Measurements from ENCODE around the gene SPRYD4.

Gene SPRYD4

GRCh38 chr12:56521590-56522371 lies 53.4 kb downstream of the SPRYD4 start, which contains the start of gene RBMS2:
RBMS2 (plus strand) TSS chr12:56521820; CDS start chr12:56522024, 204 bp downstream.
- DNase-seq: peak; percentile 9

- DNase-seq: no peak
These were observed 54.2 kb downstream of the SPRYD4 start for GRCh38 chr12:56522411-56523193.

DNA sequence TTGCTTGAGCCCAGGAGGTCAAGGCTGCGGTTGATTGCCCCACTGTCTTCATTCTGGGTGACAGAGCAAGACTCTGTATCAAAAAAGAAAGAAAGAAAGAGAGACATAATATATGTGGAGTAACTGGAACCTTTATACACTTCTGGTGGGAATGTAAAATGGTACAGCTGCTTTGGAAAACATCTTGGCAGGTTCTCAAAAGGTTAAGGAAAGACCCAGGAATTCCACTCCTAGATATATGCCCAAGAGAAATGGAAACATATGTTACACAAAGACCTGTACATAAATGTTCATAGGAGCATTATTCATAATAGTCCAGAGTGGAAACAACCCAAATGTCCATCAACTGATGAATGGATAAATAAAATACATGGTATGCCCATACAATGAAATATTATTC lies 60.5 kb downstream of the SPRYD4 start:
- no peak for DNase-seq
